Measurements from ENCODE around the gene HADHA.

- no peak for TF ChIP-seq CTCF (IDR thresholded peaks at IDR 0.05; ENCODE audit: insufficient read depth, low read depth, low read length)
- TF ChIP-seq EZH2 (IDR thresholded peaks at IDR 0.05; ENCODE audit: insufficient read depth, low read length), result no peak
Measured at GRCh38 chr2:26189123-26189522, 55.3 kb downstream of the HADHA start.

Data from astrocyte (in vitro differentiated cells and primary cell).